ENCODE results near the gene MT1B.
A peak's percentile ranks its signal among the peaks of the same experiment; 100 is the strongest.
"Not testable (repeated sequence)": the region's sequence is repeated elsewhere in the genome, so short reads cannot be mapped to it uniquely, and the experiment has no call there.

MT1B gene

GRCh38 chr16:56658327-56658875 is 6.7 kb downstream of the MT1B start:
- no peak for DNase-seq (ENCODE audit: low read depth)
- H3K4me3 ChIP-seq (ENCODE audit: low read depth, low read length) = peak overlapping the region; percentile 44

- DNase-seq (ENCODE audit: low read depth) = no peak
- peak overlapping the region; percentile 14 for H3K4me3 ChIP-seq (ENCODE audit: low read depth, low read length)
Observed at GRCh38 chr16:56662357-56663354, 11.0 kb downstream of the MT1B start.

- no peak for DNase-seq (ENCODE audit: low read depth)
- no peak overlapping the region for H3K4me3 ChIP-seq (ENCODE audit: low read depth, low read length)
Observed at GRCh38 chr16:56664506-56664905, 12.8 kb downstream of the MT1B start.

- H3K4me3 ChIP-seq (ENCODE audit: low read depth, low read length); DNase-seq (ENCODE audit: low read depth): not testable (repeated sequence)
Observed at GRCh38 chr16:56665286-56666261, 13.9 kb downstream of the MT1B start.

- H3K4me3 ChIP-seq (ENCODE audit: low read depth, low read length) = no peak within 1 kb of the TSS
- no peak for DNase-seq (ENCODE audit: low read depth)
Observed at GRCh38 chr16:56667581-56668571, 16.2 kb downstream of the MT1B start, which contains the start of gene MT1G. Gene MT1G, minus strand, starts transcription at chr16:56668065. Its CDS starts 72 bp downstream, at chr16:56667993.

- no peak within 1 kb of the TSS for H3K4me3 ChIP-seq (ENCODE audit: low read depth, low read length)
- no peak for DNase-seq (ENCODE audit: low read depth)
Observed at GRCh38 chr16:56669005-56669839, 17.5 kb downstream of the MT1B start, which contains the start of gene MT1H. Gene MT1H, plus strand, starts transcription at chr16:56669814. Its CDS starts 71 bp downstream, at chr16:56669885.

GRCh38 chr16:56669840-56670619 is 18.3 kb downstream of the MT1B start:
- no peak for DNase-seq (ENCODE audit: low read depth)
- no peak overlapping the region for H3K4me3 ChIP-seq (ENCODE audit: low read depth, low read length)

GRCh38 chr16:56670620-56670934 is 18.9 kb downstream of the MT1B start:
- DNase-seq (ENCODE audit: low read depth) = no peak

GRCh38 chr16:56671691-56672090 is 20.0 kb downstream of the MT1B start:
- not testable (repeated sequence) for H3K4me3 ChIP-seq (ENCODE audit: low read depth, low read length); DNase-seq (ENCODE audit: low read depth)

More at GRCh38 chr16:56670620-56670934, 18.9 kb downstream of the MT1B start:
- no peak overlapping the region for H3K4me3 ChIP-seq (ENCODE audit: low read depth, low read length)

GRCh38 chr16:56672171-56672570 is 20.5 kb downstream of the MT1B start:
- DNase-seq (ENCODE audit: low read depth); H3K4me3 ChIP-seq (ENCODE audit: low read depth, low read length): not testable (repeated sequence)

GRCh38 chr16:56672761-56673536 is 21.3 kb downstream of the MT1B start:
- no peak overlapping the region for H3K4me3 ChIP-seq (ENCODE audit: low read depth, low read length)
- no peak for DNase-seq (ENCODE audit: low read depth)

GRCh38 chr16:56673921-56674320 is 22.2 kb downstream of the MT1B start:
- no peak for DNase-seq (ENCODE audit: low read depth)
- no peak overlapping the region for H3K4me3 ChIP-seq (ENCODE audit: low read depth, low read length)

- H3K4me3 ChIP-seq (ENCODE audit: low read depth, low read length); DNase-seq (ENCODE audit: low read depth): not testable (repeated sequence)
Observed at GRCh38 chr16:56674570-56674969, 22.9 kb downstream of the MT1B start.

- DNase-seq (ENCODE audit: low read depth) = no peak
- no peak overlapping the region for H3K4me3 ChIP-seq (ENCODE audit: low read depth, low read length)
Observed at GRCh38 chr16:56675685-56676210, 24.1 kb downstream of the MT1B start.

- no peak overlapping the region for H3K4me3 ChIP-seq (ENCODE audit: low read depth, low read length)
- DNase-seq (ENCODE audit: low read depth) = no peak
Observed at GRCh38 chr16:56677474-56677873, 25.8 kb downstream of the MT1B start.

All from skeletal muscle cell (primary cell).